ENCODE results near the gene DDX11. TPM values are rescaled to one million over a fixed set of nuclear protein-coding genes. Genes with fewer than 3 reads are reported as not detected.
"Not testable (repeated sequence)": the region's sequence is repeated elsewhere in the genome, so short reads cannot be mapped to it uniquely, and the experiment has no call there.

Gene DDX11
- total RNA-seq, 1 experiment from 2014 or later = 48.7 TPM

GRCh38 chr12:31120392-31121008 lies 46.8 kb downstream of the DDX11 start:
- Mint-ChIP-seq H3K27ac (ENCODE audit: low read depth, unreplicated experiment) (no peak overlapping the region), H3K9me3 (ENCODE audit: unreplicated experiment) (no peaks in the 10 kb centered on the region), H3K27me3 (ENCODE audit: insufficient read depth, unreplicated experiment) (no peaks in the 10 kb centered on the region), H3K4me1 (ENCODE audit: insufficient read depth, unreplicated experiment) (no peaks in the 10 kb centered on the region), H3K4me3 (ENCODE audit: unreplicated experiment) (no peak overlapping the region), H3K36me3 (ENCODE audit: insufficient read depth, unreplicated experiment) (no peaks in the 10 kb centered on the region)
- no peak for TF ChIP-seq CTCF (IDR thresholded peaks at IDR 0.05; ENCODE audit: unreplicated experiment)
- DNase-seq (ENCODE audit: unreplicated experiment) = no peak
- no TSS peak for BruUV-seq (replicated peaks)
- CTCF ChIA-PET = no interaction called here
- POLR2A ChIA-PET = no interaction called here
- intact Hi-C loops (cut with micrococcal nuclease) = no loop called here

- H3K4me3 Mint-ChIP-seq (ENCODE audit: unreplicated experiment); POLR2A ChIA-PET; H3K36me3 Mint-ChIP-seq (ENCODE audit: insufficient read depth, unreplicated experiment); H3K27me3 Mint-ChIP-seq (ENCODE audit: insufficient read depth, unreplicated experiment); H3K27ac Mint-ChIP-seq (ENCODE audit: low read depth, unreplicated experiment); DNase-seq (ENCODE audit: unreplicated experiment); H3K4me1 Mint-ChIP-seq (ENCODE audit: insufficient read depth, unreplicated experiment); BruUV-seq (replicated peaks); intact Hi-C loops (cut with micrococcal nuclease); CTCF ChIA-PET; H3K9me3 Mint-ChIP-seq (ENCODE audit: unreplicated experiment): not testable (repeated sequence)
Measured at GRCh38 chr12:31121022-31121728, 47.5 kb downstream of the DDX11 start.

- no TSS peak for BruUV-seq (replicated peaks)
- H3K4me1 Mint-ChIP-seq (ENCODE audit: insufficient read depth, unreplicated experiment) = no peaks in the 10 kb centered on the region
- no peak overlapping the region for H3K4me3 Mint-ChIP-seq (ENCODE audit: unreplicated experiment)
- POLR2A ChIA-PET = no interaction called here
- H3K27ac Mint-ChIP-seq (ENCODE audit: low read depth, unreplicated experiment) = no peak overlapping the region
- no peak for DNase-seq (ENCODE audit: unreplicated experiment)
- H3K27me3 Mint-ChIP-seq (ENCODE audit: insufficient read depth, unreplicated experiment) = no peaks in the 10 kb centered on the region
- CTCF ChIA-PET = no interaction called here
- no peaks in the 10 kb centered on the region for H3K36me3 Mint-ChIP-seq (ENCODE audit: insufficient read depth, unreplicated experiment)
- H3K9me3 Mint-ChIP-seq (ENCODE audit: unreplicated experiment) = no peaks in the 10 kb centered on the region
- intact Hi-C loops (cut with micrococcal nuclease) = no loop called here
- no peak for TF ChIP-seq CTCF (IDR thresholded peaks at IDR 0.05; ENCODE audit: unreplicated experiment)
Measured at GRCh38 chr12:31122481-31122880, 48.8 kb downstream of the DDX11 start.

GRCh38 chr12:31124158-31124557 lies 50.5 kb downstream of the DDX11 start:
- intact Hi-C loops (cut with micrococcal nuclease); H3K9me3 Mint-ChIP-seq (ENCODE audit: unreplicated experiment); H3K27me3 Mint-ChIP-seq (ENCODE audit: insufficient read depth, unreplicated experiment); H3K4me1 Mint-ChIP-seq (ENCODE audit: insufficient read depth, unreplicated experiment); DNase-seq (ENCODE audit: unreplicated experiment); BruUV-seq (replicated peaks); POLR2A ChIA-PET; H3K4me3 Mint-ChIP-seq (ENCODE audit: unreplicated experiment); H3K36me3 Mint-ChIP-seq (ENCODE audit: insufficient read depth, unreplicated experiment); CTCF ChIA-PET; H3K27ac Mint-ChIP-seq (ENCODE audit: low read depth, unreplicated experiment): not testable (repeated sequence)

- POLR2A ChIA-PET; BruUV-seq (replicated peaks); intact Hi-C loops (cut with micrococcal nuclease); H3K4me3 Mint-ChIP-seq (ENCODE audit: unreplicated experiment); DNase-seq (ENCODE audit: unreplicated experiment); H3K36me3 Mint-ChIP-seq (ENCODE audit: insufficient read depth, unreplicated experiment); H3K9me3 Mint-ChIP-seq (ENCODE audit: unreplicated experiment); H3K4me1 Mint-ChIP-seq (ENCODE audit: insufficient read depth, unreplicated experiment); CTCF ChIA-PET; H3K27ac Mint-ChIP-seq (ENCODE audit: low read depth, unreplicated experiment): not testable (repeated sequence)
- H3K27me3 Mint-ChIP-seq (ENCODE audit: insufficient read depth, unreplicated experiment) = peaks cover 19% of the 10 kb centered on the region
Measured at GRCh38 chr12:31125171-31125570, 51.5 kb downstream of the DDX11 start.

- H3K27ac Mint-ChIP-seq (ENCODE audit: low read depth, unreplicated experiment); DNase-seq (ENCODE audit: unreplicated experiment); H3K9me3 Mint-ChIP-seq (ENCODE audit: unreplicated experiment); POLR2A ChIA-PET; intact Hi-C loops (cut with micrococcal nuclease); CTCF ChIA-PET; H3K4me3 Mint-ChIP-seq (ENCODE audit: unreplicated experiment); H3K36me3 Mint-ChIP-seq (ENCODE audit: insufficient read depth, unreplicated experiment); BruUV-seq (replicated peaks); H3K4me1 Mint-ChIP-seq (ENCODE audit: insufficient read depth, unreplicated experiment): not testable (repeated sequence)
- H3K27me3 Mint-ChIP-seq (ENCODE audit: insufficient read depth, unreplicated experiment) = peaks cover 40% of the 10 kb centered on the region
Measured at GRCh38 chr12:31127209-31127848, 53.7 kb downstream of the DDX11 start.

- POLR2A ChIA-PET; H3K9me3 Mint-ChIP-seq (ENCODE audit: unreplicated experiment); intact Hi-C loops (cut with micrococcal nuclease); CTCF ChIA-PET; H3K27ac Mint-ChIP-seq (ENCODE audit: low read depth, unreplicated experiment); DNase-seq (ENCODE audit: unreplicated experiment); H3K4me3 Mint-ChIP-seq (ENCODE audit: unreplicated experiment); H3K36me3 Mint-ChIP-seq (ENCODE audit: insufficient read depth, unreplicated experiment); H3K4me1 Mint-ChIP-seq (ENCODE audit: insufficient read depth, unreplicated experiment); BruUV-seq (replicated peaks): not testable (repeated sequence)
- H3K27me3 Mint-ChIP-seq (ENCODE audit: insufficient read depth, unreplicated experiment) = peaks cover 41% of the 10 kb centered on the region
Measured at GRCh38 chr12:31136581-31136980, 62.9 kb downstream of the DDX11 start.

GRCh38 chr12:31144768-31145167 lies 71.1 kb downstream of the DDX11 start:
- H3K9me3 Mint-ChIP-seq (ENCODE audit: unreplicated experiment); H3K27me3 Mint-ChIP-seq (ENCODE audit: insufficient read depth, unreplicated experiment); H3K4me3 Mint-ChIP-seq (ENCODE audit: unreplicated experiment); intact Hi-C loops (cut with micrococcal nuclease); BruUV-seq (replicated peaks); H3K36me3 Mint-ChIP-seq (ENCODE audit: insufficient read depth, unreplicated experiment); DNase-seq (ENCODE audit: unreplicated experiment); H3K27ac Mint-ChIP-seq (ENCODE audit: low read depth, unreplicated experiment); CTCF ChIA-PET; POLR2A ChIA-PET; H3K4me1 Mint-ChIP-seq (ENCODE audit: insufficient read depth, unreplicated experiment): not testable (repeated sequence)
